GM12801 (cell line): ENCODE data around the gene NIP7.

Source experiments
- TF ChIP-seq, protein P1 (sequence below): IDR thresholded peaks from one replicate; pipeline ENCODE4 v1.5.1; 2011; ENCODE audit warnings: control low read depth; ENCODE audit not compliant: insufficient read length; ENCODE audit errors: extremely low read depth

NIP7 gene

DNA sequence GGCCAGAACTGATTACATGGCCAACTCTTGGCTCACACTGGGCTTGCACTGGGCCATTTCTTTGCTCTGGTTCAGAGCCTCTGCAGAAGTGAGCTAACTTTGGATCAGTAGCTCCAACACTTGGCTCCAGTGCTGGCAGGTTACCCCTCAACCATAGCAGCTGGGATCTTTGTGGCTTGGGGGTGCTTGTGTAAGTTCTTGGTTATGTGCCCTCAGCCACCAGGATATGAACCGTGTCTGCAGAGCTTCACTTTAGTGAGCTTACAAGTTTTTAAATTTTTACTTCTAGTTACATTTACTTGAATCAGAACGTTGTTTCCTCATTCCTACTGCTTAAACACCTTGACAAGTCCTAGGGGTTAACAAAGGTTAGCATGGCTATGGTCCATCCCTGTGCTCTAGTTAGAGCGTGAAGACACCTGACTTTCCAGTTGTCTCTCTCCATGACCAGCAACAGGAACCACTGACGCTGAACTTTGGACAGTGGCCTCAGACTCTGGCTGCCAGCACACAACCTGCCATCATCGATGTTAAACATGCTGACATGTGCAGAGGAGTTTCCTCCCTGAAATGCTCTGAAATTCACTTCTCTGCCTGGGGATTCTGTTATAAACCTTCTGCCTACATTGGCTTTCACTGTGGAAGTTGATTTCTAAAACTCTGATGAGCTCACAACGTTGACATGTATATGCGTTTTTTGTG is 13.2 kb upstream of the NIP7 start:
- TF ChIP-seq, protein P1, sequence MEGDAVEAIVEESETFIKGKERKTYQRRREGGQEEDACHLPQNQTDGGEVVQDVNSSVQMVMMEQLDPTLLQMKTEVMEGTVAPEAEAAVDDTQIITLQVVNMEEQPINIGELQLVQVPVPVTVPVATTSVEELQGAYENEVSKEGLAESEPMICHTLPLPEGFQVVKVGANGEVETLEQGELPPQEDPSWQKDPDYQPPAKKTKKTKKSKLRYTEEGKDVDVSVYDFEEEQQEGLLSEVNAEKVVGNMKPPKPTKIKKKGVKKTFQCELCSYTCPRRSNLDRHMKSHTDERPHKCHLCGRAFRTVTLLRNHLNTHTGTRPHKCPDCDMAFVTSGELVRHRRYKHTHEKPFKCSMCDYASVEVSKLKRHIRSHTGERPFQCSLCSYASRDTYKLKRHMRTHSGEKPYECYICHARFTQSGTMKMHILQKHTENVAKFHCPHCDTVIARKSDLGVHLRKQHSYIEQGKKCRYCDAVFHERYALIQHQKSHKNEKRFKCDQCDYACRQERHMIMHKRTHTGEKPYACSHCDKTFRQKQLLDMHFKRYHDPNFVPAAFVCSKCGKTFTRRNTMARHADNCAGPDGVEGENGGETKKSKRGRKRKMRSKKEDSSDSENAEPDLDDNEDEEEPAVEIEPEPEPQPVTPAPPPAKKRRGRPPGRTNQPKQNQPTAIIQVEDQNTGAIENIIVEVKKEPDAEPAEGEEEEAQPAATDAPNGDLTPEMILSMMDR, result no peak

DNA sequence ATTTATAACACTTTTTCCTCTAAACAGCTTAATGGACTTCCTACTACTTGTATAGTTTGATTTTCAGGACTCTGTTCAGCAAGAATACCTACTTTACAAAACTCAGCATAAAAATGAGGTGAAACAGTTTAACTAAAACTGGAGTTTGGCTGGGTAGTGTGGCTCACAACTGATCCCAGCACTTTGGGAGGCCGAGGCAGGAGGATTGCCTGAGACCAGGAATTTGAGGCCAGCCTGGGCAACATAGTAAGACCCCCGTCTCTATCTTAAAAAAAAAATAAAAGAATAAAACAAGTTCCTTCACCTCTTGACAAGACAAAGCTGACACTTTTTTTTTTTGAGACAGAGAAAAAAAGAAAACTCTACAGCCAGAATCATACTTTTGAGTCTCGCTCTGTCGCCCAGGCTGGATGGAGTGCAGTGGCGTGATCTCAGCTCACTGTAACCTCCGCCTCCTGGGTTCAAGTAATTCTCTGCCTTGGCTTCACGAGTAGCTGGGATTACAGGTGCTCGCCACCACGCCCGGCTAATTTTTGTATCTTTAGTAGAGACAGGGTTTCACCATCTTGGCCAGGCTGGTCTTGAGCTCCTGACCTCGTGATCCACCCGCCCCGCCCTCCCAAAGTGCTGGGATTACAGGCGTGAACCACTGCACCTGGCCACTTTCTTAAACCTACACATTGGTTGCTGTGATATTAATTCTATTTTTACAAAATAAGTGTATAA is 11.8 kb upstream of the NIP7 start:
- TF ChIP-seq, protein P1, result no peak

DNA sequence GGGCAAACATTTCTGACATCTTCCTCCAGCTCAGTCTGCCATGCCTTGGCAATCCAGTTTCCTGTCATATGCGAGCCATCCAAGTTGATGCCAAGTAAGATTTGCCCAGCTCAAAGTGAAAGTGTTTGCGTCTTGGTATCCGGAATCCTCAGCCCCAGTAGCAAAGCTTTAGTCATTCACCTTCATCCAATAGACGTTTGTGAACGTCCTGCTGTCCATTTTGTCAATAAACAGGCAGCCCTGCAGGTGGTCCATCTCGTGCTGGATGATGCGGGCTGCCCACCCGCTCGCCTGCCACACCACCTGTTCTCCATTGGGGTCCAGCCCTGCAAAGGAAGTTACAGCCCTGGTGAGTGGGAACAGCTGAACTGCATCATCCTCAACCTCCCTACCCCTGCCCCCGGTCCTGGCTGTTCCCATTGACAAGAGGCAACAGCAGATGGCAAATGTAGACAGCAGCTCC is 10.7 kb upstream of the NIP7 start:
- TF ChIP-seq, protein P1, result no peak

DNA sequence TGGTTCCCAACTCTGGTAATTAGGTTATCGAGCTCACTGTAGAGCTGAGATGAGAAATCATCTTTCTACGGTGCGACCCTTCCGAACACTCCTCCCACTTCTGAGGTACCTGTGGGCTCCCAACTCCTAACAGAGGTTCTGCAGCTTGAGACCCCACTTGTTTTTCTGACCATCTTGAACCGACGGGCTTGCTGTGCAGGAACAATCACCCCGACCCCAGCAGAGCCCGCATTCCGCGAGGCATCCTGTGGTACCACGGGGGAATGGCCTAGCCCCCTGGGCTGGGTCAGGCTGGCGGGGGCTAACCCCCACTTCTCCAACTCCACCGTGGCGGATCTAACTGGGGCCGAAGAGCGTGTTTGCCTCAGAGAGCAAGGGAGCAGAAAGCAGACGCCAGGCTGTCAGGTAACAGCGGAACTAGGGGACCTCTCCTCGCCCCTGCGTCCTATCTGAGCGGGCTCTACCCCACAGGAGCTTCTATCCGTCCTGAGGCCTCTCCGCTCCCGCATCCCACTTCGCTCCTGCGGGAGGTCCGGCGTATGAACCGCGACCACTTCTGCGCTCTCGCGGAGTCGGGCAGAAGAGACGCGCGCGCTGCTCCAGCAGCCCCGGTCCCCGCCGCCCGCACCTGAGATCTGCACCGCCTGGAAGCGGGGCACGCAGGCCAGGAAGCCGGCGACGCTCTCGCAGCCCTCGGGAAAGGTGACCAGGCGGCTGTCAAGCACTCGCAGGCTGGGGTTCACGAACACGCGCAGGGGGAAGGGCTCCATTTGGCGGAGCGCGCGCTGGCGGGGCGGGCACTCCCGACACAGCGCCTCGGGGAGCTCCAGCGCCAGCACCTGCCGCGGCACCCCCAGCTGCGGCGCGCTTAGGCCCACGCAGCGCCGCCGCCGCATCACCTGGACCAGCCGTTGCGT is 9.9 kb upstream of the NIP7 start:
- TF ChIP-seq, protein P1, result no peak

DNA sequence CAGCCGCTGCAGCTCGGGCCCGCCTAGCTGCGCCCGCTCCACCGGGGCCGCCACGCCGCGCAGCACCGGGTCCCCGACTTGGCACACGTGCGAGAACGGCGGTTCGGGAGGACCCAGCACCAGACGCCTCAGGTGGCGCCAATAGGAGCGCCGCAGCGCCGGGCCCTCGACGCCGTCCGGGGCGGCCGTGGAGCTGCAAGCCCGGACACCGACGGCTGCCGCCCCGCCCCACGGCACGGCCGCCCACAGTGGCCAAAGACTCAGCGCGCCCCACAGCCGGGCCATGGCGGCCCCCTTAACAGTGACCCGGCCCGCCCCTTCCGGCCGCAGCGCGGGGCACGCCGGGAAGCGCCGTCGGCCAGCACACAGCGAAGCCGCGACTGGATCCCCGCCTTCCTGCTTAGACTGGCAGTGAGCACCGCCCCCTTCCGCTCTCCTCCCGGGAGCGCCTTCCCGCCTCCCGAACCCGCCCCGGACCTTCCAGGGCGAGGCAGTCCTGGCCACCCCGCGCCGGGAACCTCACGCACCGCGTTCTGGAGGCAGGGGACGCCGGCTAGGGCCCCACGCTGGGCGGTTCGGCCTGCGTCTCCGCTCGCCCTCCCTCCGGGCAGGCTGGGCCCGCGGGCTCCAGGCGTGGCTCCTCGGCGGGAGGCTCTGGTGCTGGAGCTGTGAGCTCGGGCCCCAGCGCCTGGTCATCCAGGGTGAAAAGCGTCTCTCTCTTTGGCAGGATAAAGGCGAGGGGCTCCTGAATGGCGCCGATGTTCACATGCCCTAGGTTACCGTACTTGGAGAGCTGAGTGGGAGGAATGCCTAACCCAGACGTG is 9.1 kb upstream of the NIP7 start, which contains the start of gene PDF:
Gene PDF (minus strand): TSS at position 303 of the 824 bp plus-strand sequence. CDS start 18 bp downstream, at position 285.
- TF ChIP-seq, protein P1, result no peak

DNA sequence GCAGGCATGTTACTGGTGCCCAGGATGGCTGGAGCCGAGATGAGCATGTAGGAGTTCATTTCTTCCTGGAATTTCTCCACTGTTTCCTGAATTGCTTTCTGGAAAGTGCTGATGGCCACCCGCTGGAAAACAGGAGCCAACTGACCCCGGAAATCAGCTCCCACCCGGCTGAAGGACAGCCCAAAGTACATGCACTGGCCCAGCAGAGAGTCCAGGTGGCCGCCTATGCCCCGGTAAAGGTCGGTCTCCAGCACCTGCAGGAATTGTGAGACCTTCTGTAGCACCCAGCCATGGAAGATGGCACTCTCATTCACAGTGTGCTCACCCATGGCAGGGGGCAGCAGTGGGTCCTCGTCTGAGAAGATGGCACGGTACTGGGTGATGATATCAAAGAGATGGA is 4.9 kb upstream of the NIP7 start:
- TF ChIP-seq, protein P1, result no peak
